Fibroblast of lung (primary cell): ENCODE data around the gene RPS24.

Experiments
- CTCF ChIP-seq, 2 donors: IDR thresholded peaks in 1 of 2; conservative IDR thresholded peaks in 1 of 2; 1 replicate in 1 of 2; 2 replicates in 1 of 2; pipeline ENCODE4 v1.5.1; 2011 to 2012; ENCODE audit warnings: low read length in 2 of 2, control low read depth in 1 of 2, inconsistent platforms in 1 of 2, low read depth in 1 of 2, mild to moderate bottlenecking in 1 of 2
- EZH2 ChIP-seq: IDR thresholded peaks from 2 replicates; pipeline ENCODE4 v1.5.1; 2012; ENCODE audit warnings: low read length, control low read depth, mild to moderate bottlenecking; ENCODE audit errors: missing control alignments

GRCh38 chr10:78019264-78019663, 14.4 kb upstream of the RPS24 start:
- TF ChIP-seq CTCF (conservative IDR thresholded peaks at IDR 0.05 in 1 of 2, IDR thresholded peaks at IDR 0.05 in 1 of 2; ENCODE audit: low read depth in 1 of 2, low read length in 2 of 2) (no peak), EZH2 (no peak)
